Right cardiac atrium (tissue), 5 donors: Measurements from ENCODE around the gene PLEKHA6. TPM values are rescaled to one million over a fixed set of nuclear protein-coding genes. Genes with fewer than 3 reads are reported as not detected.

Experiments
- ATAC-seq, 2 donors: fragments of 200-7000 bp; cut with Tn5 transposase; one replicate each; pipeline versions ENCODE4 v1.8.0 to v1.9.1; 2020; ENCODE audit warnings: moderate library complexity in 2 of 2, mild to moderate bottlenecking in 1 of 2
- DNase-seq, 3 donors: peaks; one replicate each; pipeline ENCODE4 v3.0.0-alpha.2; 2020
- H3K27ac ChIP-seq: one replicate; pipeline ENCODE4 v1.5.1; 2013; ENCODE audit warnings: mild to moderate bottlenecking, low read length, control low read depth, moderate library complexity
- H3K27me3 ChIP-seq: one replicate; pipeline ENCODE4 v1.6.1; 2013; ENCODE audit not compliant: control insufficient read depth, insufficient read depth
- H3K4me1 ChIP-seq: one replicate; pipeline ENCODE4 v1.6.1; 2013; ENCODE audit warnings: low read length; ENCODE audit not compliant: control insufficient read depth, insufficient read depth
- H3K4me3 ChIP-seq: one replicate; pipeline ENCODE4 v1.5.1; 2013; ENCODE audit warnings: low read length, control low read depth
- H3K9me3 ChIP-seq: one replicate; pipeline ENCODE4 v1.6.1; 2013; ENCODE audit warnings: low read length; ENCODE audit not compliant: control insufficient read depth
- WGBS: extraction: QIAGEN DNeasy Blood & Tissue Kit; methylation state at CpG from one replicate; pipeline ENCODE4 v1.1.7; 2013; 5-methylcytosine and 5-hydroxymethylcytosine counted together
- intact Hi-C, 4 donors: fragments of 100-400 bp; cut with DNase I; formaldehyde crosslinking; loops; one replicate each; pipeline versions ENCODE4 v1.11.0 to v1.14.0; 2022 to 2023
- polyA plus RNA-seq: library from polyadenylated mRNA; stranded (reverse); fragments of 200-250 nt; gene quantifications from one replicate; pipeline ENCODE4 v1.2.3, GENCODE V29; 2013
- total RNA-seq, 4 donors: library from RNA; stranded (reverse); fragmentation: NEBNext Ultra II Directional; extraction: Animal tissue kit (Norgen Biotek cat#: 25700); gene quantifications; one replicate each; pipeline ENCODE4 v1.2.1, GENCODE V29; 2021
- donor health status: healthy with polysubstance abuse.
- donor health status: DM: no; HTN: yes; CAD: no.
- donor health status: DM: no; HTN: no; CAD: no.
- donor health status: DM: no; HTN: yes; CAD: no; lungs with severe emphysema.
- donor health status: DM: yes; HTN: yes; CAD: no.

Gene PLEKHA6
- total and polyA plus RNA-seq, 5 donors, result 17.7 to 55.4 (median 28.9) TPM

GRCh38 chr1:204323887-204324286, 35.8 kb downstream of the PLEKHA6 start:
- Histone ChIP-seq H3K27ac (no peak overlapping the region), H3K4me3 (no peak overlapping the region), H3K27me3 (no peaks in the 10 kb centered on the region), H3K9me3 (no peaks in the 10 kb centered on the region), H3K4me1 (peaks cover 2% of the 10 kb centered on the region)
- DNase-seq (no peak), ATAC-seq (peak; percentile 25 to 79)
- intact Hi-C loops, result no loop called here
- WGBS, result 18% methylated on average over 2 of the region's 2 CpGs

- intact Hi-C loops, result no loop called here
- H3K4me1 ChIP-seq, result peaks cover 2% of the 10 kb centered on the region
- no peak overlapping the region for H3K4me3 ChIP-seq
- ATAC-seq, result no peak
- no peak for DNase-seq
- no peaks in the 10 kb centered on the region for H3K9me3 ChIP-seq
- H3K27ac ChIP-seq, result no peak overlapping the region
- WGBS, result 71% methylated on average over 8 of the region's 8 CpGs
- H3K27me3 ChIP-seq, result no peaks in the 10 kb centered on the region
Measured at GRCh38 chr1:204322339-204322868, 37.3 kb downstream of the PLEKHA6 start.

GRCh38 chr1:204321665-204322064, 38.1 kb downstream of the PLEKHA6 start:
- no peaks in the 10 kb centered on the region for H3K27me3 ChIP-seq
- 58% methylated on average over 2 of the region's 2 CpGs for WGBS
- H3K4me1 ChIP-seq, result peaks cover 2% of the 10 kb centered on the region
- H3K27ac ChIP-seq, result no peak overlapping the region
- H3K4me3 ChIP-seq, result no peak overlapping the region
- ATAC-seq (peak; percentile 59 to 70), DNase-seq (peak; percentile 50 to 76 (median 67))
- intact Hi-C loops, result no loop called here
- no peaks in the 10 kb centered on the region for H3K9me3 ChIP-seq

GRCh38 chr1:204321051-204321450, 38.7 kb downstream of the PLEKHA6 start:
- 96% methylated on average over 2 of the region's 2 CpGs for WGBS
- ATAC-seq (no peak), DNase-seq (no peak)
- Histone ChIP-seq H3K4me1 (peaks cover 2% of the 10 kb centered on the region), H3K27ac (peak overlapping the region; percentile 27), H3K27me3 (no peaks in the 10 kb centered on the region), H3K4me3 (no peak overlapping the region), H3K9me3 (no peaks in the 10 kb centered on the region)
- intact Hi-C loops, result no loop called here

DNA sequence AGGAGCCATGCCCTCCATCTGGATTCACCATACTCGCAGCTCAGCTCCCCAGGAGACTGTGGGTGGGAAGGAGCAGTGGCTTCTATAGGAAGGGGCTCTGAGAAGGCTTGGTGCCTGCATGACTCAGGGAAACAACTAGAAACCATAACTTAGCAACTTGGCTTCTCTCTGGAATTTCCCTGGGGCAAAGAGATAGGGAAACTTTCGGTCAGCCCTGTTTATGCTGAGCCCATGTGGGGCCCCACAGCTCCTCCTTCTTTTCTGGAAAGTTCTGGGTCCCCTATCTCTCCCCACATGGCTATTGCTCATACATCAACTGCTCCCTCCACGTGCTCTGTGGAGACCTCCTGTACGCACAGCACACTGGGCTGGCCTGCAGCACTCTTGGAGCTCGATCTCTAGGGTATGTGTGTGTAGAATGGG, 39.3 kb downstream of the PLEKHA6 start:
- intact Hi-C loops, result no loop called here

GRCh38 chr1:204319462-204319861, 40.3 kb downstream of the PLEKHA6 start:
- H3K27ac ChIP-seq, result no peak overlapping the region
- ATAC-seq, result no peak

More for the DNA sequence above, 39.3 kb downstream of the PLEKHA6 start:
- Histone ChIP-seq H3K27me3 (no peaks in the 10 kb centered on the region), H3K4me3 (no peak overlapping the region), H3K27ac (peak overlapping the region; percentile 32), H3K9me3 (no peaks in the 10 kb centered on the region), H3K4me1 (peaks cover 2% of the 10 kb centered on the region)
- ATAC-seq (peak; percentile 13 to 28), DNase-seq (peak in 1 of 3 donors; percentile 50)
- WGBS, result 77% methylated on average over 5 of the region's 5 CpGs

GRCh38 chr1:204319027-204319426, 40.7 kb downstream of the PLEKHA6 start:
- ATAC-seq (peak; percentile 29 to 33), DNase-seq (no peak)
- Histone ChIP-seq H3K27ac (peak overlapping the region; percentile 56), H3K4me3 (no peak overlapping the region), H3K27me3 (no peaks in the 10 kb centered on the region), H3K4me1 (peaks cover 6% of the 10 kb centered on the region), H3K9me3 (no peaks in the 10 kb centered on the region)
- 56% methylated on average over 5 of the region's 5 CpGs for WGBS
- intact Hi-C loops, result no loop called here

More at GRCh38 chr1:204319462-204319861, 40.3 kb downstream of the PLEKHA6 start:
- intact Hi-C loops, result no loop called here
- H3K4me1 ChIP-seq, result peaks cover 4% of the 10 kb centered on the region
- H3K9me3 ChIP-seq, result no peaks in the 10 kb centered on the region
- no peak for DNase-seq
- 91% methylated on average over 6 of the region's 6 CpGs for WGBS
- no peaks in the 10 kb centered on the region for H3K27me3 ChIP-seq
- H3K4me3 ChIP-seq, result no peak overlapping the region

DNA sequence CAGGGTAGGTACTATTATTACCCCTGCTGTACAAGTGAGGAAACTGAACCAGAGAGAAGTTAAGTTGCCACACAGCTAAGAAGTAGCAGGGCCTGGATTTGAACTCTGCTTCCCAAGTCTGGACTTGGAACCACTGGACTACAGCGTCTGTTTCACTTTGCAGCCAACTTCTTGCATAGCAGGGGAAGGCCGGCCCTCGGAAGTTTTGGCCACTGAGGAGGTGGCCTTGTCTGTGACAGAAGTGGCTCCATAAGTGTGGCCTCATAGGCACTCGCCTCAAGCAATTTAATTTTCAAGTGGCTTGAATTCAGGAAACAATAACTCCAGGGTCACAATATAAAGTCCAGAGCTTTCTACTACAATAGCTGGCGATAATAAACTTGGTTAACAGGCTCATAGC, 41.4 kb downstream of the PLEKHA6 start:
- DNase-seq, result no peak
- WGBS, result 74% methylated on average over 5 of the region's 5 CpGs
- H3K9me3 ChIP-seq, result no peaks in the 10 kb centered on the region
- no peaks in the 10 kb centered on the region for H3K27me3 ChIP-seq
- H3K27ac ChIP-seq, result peak overlapping the region; percentile 10
- intact Hi-C loops, result no loop called here
- ATAC-seq, result no peak
- H3K4me3 ChIP-seq, result no peak overlapping the region
- H3K4me1 ChIP-seq, result peaks cover 6% of the 10 kb centered on the region

DNA sequence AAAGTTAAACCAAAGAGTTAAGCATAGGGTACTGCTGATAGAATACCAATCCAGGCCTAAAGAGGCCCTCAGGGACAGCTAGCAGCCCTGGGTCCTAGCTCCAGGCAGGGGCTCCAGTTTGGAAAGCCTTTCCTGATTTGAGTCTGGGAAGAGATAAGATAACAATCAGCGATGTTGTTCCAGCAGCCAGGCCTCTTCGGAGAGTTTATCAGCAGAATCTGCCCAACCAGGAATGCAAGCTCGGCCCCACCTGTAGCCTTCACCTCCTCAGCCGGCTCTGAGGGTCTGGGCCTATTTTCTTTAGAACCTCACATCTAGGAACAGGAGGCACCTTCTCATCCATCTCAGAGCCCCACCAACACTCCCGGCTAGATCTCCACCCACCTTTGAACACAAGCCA, 42.6 kb downstream of the PLEKHA6 start:
- intact Hi-C loops, result no loop called here
- H3K4me1 ChIP-seq, result peaks cover 6% of the 10 kb centered on the region
- no peak overlapping the region for H3K4me3 ChIP-seq
- no peak overlapping the region for H3K27ac ChIP-seq
- DNase-seq (no peak), ATAC-seq (no peak)
- no peaks in the 10 kb centered on the region for H3K9me3 ChIP-seq
- H3K27me3 ChIP-seq, result no peaks in the 10 kb centered on the region
- 51% methylated on average over 5 of the region's 5 CpGs for WGBS

DNA sequence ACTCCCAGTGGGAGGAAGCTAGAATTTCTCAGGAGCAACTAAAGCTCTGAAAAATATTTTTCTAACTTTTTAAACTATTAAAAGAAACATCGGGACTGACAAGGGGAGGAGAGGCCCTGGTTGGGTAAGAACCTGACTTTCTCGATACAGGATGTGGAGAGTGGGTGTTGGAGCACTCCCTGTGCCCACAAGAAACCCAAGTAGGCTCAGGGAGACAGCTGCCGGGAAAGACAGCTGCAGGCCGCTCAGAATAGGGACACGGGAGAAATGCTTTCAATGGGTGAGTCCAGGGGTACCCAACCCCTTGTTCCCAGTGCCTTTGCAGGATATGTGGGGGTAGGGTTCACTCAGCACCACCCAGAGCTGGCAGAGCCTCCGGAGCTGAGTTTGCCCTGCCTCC, 43.6 kb downstream of the PLEKHA6 start:
- Histone ChIP-seq H3K4me3 (no peak overlapping the region), H3K4me1 (peaks cover 3% of the 10 kb centered on the region), H3K27ac (no peak overlapping the region), H3K27me3 (no peaks in the 10 kb centered on the region), H3K9me3 (no peaks in the 10 kb centered on the region)
- WGBS, result 67% methylated on average over 6 of the region's 6 CpGs
- intact Hi-C loops, result no loop called here
- ATAC-seq, result no peak
- DNase-seq, result no peak

GRCh38 chr1:204314893-204315658, 44.7 kb downstream of the PLEKHA6 start:
- intact Hi-C loops, result no loop called here
- Histone ChIP-seq H3K4me3 (no peak overlapping the region), H3K9me3 (no peaks in the 10 kb centered on the region), H3K27me3 (no peaks in the 10 kb centered on the region), H3K4me1 (peaks cover 3% of the 10 kb centered on the region), H3K27ac (no peak overlapping the region)
- no peak for DNase-seq
- ATAC-seq, result no peak
- WGBS, result 76% methylated on average over 12 of the region's 12 CpGs
